Thyroid gland (tissue), 4 donors: Measurements from ENCODE around the gene SCYGR6.

ENCODE experiments used
- CTCF ChIP-seq, 6 experiments: fragments of 200-600 bp in 3 of 6; fragments of 450-650 bp in 3 of 6; sonication (generic) in 3 of 6; IDR thresholded peaks; one replicate each; pipeline ENCODE4 v1.5.1; 2016 to 2019; ENCODE audit warnings: antibody characterized with exemption in 6 of 6, mild to moderate bottlenecking in 2 of 6, inconsistent platforms in 1 of 6, moderate library complexity in 1 of 6
- POLR2A ChIP-seq, 2 donors: fragments of 450-650 bp; IDR thresholded peaks; one replicate each; pipeline ENCODE4 v1.6.1; 2017; ENCODE audit warnings: antibody characterized with exemption in 2 of 2, mild to moderate bottlenecking in 2 of 2, moderate library complexity in 1 of 2

- TF ChIP-seq CTCF (IDR thresholded peaks at IDR 0.05) (no peak), POLR2A (IDR thresholded peaks at IDR 0.05) (no peak)
Observed at GRCh38 chr2:227684258-227684657, 40.3 kb downstream of the SCYGR6 start.
